ENCODE results near the gene MARS2.
"Not testable (repeated sequence)": the region's sequence is repeated elsewhere in the genome, so short reads cannot be mapped to it uniquely, and the experiment has no call there.

Gene MARS2

GRCh38 chr2:197705121-197705911, at the start of gene MARS2:
MARS2 (plus strand) TSS chr2:197705369; CDS start chr2:197705406, 37 bp downstream.
- DNase-seq = peak; percentile 92

DNA sequence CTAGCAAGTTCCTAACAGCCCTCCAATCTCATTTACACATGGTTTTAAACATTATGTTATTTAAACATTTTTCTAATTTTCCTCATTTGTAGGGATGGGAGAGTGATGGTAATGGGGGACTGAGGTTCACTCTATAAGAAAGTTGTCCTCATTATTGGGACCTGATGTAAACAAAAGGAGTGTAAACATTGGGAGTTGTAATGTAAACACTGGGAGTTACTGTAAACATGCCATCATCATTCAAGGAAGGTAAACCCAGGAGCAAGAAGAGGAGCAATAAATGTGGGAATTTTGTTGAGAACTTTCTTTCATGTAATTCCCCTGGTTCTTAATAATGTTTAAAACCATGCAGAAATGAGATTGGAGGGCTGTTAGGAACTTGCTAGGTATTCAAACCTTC, 47.6 kb upstream of the MARS2 start:
- DNase-seq = no peak

DNA sequence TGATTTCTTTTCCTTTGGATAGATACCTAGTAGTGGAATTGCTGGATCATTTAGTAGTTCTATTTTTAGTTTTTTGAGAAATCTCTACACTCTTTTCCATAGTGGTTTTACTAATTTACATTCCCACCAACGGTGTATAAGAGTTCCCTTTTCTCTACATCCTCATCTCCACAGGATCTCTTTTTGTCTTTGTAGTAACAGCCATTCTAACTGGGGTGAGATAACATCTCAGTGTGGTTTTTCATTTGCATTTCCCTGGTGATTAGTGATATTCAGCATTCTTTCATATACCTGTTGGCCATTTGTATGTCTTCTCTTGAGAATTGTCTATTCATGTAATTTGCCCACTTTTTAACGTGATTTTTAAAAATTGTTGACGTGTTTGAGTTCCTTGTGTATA, 43.5 kb upstream of the MARS2 start:
- no peak for DNase-seq

- no peak for DNase-seq
Measured at GRCh38 chr2:197666277-197666676, 38.9 kb upstream of the MARS2 start.

- no peak for DNase-seq
Measured at GRCh38 chr2:197668296-197668695, 36.9 kb upstream of the MARS2 start.

DNA sequence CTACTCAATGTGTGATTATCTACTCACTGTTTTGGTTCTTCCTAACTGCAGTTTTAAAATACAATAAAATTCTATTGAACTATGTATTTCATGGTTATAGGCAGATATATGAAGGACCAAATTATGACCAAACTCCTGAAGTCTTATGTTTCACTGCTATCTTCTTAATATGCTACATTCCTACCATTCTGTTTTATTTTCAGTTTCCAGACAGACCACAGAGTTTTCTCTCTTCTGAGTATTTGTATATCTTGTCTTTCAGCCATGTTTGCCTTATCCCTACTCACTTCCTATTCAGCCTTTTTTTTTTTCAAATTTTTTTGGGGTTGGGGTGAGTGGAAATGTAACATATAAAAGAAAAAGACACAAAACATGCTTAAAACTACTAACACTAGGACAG, 36.1 kb upstream of the MARS2 start:
- DNase-seq = no peak

- no peak for DNase-seq
Measured at GRCh38 chr2:197672371-197672893, 32.7 kb upstream of the MARS2 start.

- no peak for DNase-seq
Measured at GRCh38 chr2:197673106-197673505, 32.1 kb upstream of the MARS2 start.

GRCh38 chr2:197673606-197674005, 31.6 kb upstream of the MARS2 start:
- DNase-seq = no peak

- DNase-seq = no peak
Measured at GRCh38 chr2:197674060-197674459, 31.1 kb upstream of the MARS2 start.

DNA sequence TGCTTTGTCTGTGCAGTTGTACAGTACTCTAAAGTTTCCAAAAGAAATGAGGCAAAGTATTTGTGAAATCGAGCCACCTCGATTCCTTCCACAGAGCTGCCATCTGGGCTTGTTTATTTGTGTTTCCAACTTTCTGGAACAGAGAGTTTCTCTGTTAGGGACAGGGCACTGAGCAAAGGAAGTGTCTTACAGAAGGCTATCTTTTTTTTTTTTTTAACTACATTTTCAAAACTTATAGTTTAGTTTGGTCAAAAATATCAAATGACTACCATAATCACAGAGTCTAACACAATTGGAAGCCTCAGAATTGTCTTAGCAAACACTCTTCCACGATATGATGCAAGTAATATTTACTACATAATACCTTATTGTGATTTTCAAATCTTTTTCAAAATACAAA, 30.6 kb upstream of the MARS2 start:
- DNase-seq = peak; percentile 19

GRCh38 chr2:197675246-197675645, 29.9 kb upstream of the MARS2 start, which contains the start of gene RFTN2:
RFTN2 (minus strand) TSS chr2:197675587; CDS start chr2:197675458, 129 bp downstream.
- peak; percentile 21 for DNase-seq

- peak; percentile 83 for DNase-seq
Measured at GRCh38 chr2:197675711-197676188, 29.4 kb upstream of the MARS2 start.

- DNase-seq = no peak
Measured at GRCh38 chr2:197677056-197677455, 28.1 kb upstream of the MARS2 start.

GRCh38 chr2:197677483-197677882, 27.7 kb upstream of the MARS2 start:
- DNase-seq = peak; percentile 63

GRCh38 chr2:197695206-197695605, 10.0 kb upstream of the MARS2 start:
- not testable (repeated sequence) for DNase-seq

GRCh38 chr2:197695971-197696370, 9.2 kb upstream of the MARS2 start:
- DNase-seq = not testable (repeated sequence)

GRCh38 chr2:197696571-197696970, 8.6 kb upstream of the MARS2 start:
- not testable (repeated sequence) for DNase-seq

DNA sequence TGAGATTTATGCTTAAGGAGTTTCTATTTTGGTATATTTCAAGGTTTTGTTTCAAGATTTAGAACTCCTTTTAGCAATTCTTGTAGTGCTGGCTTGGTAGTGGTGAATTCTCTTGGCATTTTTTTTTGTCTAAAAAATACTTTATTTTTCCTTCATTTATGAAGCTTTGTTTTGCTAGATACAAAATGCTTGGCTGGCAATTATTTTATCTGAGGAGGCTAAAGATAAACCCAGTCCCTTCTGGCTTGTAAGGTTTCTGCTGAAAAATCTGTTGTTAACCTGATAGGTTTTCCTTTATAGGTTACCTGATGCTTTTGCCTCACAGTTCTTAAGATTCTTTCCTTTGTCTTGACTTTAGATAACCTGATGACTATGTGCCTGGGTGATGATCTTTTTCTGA, 5.4 kb upstream of the MARS2 start:
- DNase-seq = not testable (repeated sequence)

- no peak for DNase-seq
Measured at GRCh38 chr2:197700960-197701359, 4.2 kb upstream of the MARS2 start.

- DNase-seq = no peak
Measured at GRCh38 chr2:197704434-197705120, 592 bp upstream of the MARS2 start.

GRCh38 chr2:197705912-197706838, 1.0 kb downstream of the MARS2 start:
- peak; percentile 12 for DNase-seq

DNA sequence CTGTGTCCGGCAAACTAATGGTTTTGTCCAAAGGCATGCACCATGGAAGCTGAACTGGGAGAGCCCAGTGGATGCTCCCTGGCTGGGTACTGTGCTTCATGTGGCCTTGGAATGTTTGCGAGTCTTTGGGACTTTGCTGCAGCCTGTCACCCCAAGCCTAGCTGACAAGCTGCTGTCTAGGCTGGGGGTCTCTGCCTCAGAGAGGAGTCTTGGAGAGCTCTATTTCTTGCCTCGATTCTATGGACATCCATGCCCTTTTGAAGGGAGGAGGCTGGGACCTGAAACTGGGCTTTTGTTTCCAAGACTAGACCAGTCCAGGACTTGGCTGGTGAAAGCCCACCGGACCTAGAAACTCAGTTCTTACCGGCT, 1.7 kb downstream of the MARS2 start:
- no peak for DNase-seq

All from fibroblast of upper back skin (primary cell).